Uterus (tissue), 2 donors: ENCODE measurements around the gene GYPB.
"Not testable (repeated sequence)": the region's sequence is repeated elsewhere in the genome, so short reads cannot be mapped to it uniquely, and the experiment has no call there.

Experiments used
- POLR2A ChIP-seq, 2 donors: fragments of 450-650 bp; IDR thresholded peaks; one replicate each; pipeline ENCODE4 v1.6.1; 2016; ENCODE audit warnings: antibody characterized with exemption in 2 of 2, mild to moderate bottlenecking in 1 of 2, moderate library complexity in 1 of 2
- TF ChIP-seq, protein P1 (sequence below), 4 experiments: fragments of 200-600 bp in 2 of 4; fragments of 450-650 bp in 2 of 4; sonication (generic) in 2 of 4; IDR thresholded peaks; one replicate each; pipeline ENCODE4 v1.5.1; 2016 to 2019; ENCODE audit warnings: antibody characterized with exemption in 4 of 4, mild to moderate bottlenecking in 2 of 4, moderate library complexity in 1 of 4

DNA sequence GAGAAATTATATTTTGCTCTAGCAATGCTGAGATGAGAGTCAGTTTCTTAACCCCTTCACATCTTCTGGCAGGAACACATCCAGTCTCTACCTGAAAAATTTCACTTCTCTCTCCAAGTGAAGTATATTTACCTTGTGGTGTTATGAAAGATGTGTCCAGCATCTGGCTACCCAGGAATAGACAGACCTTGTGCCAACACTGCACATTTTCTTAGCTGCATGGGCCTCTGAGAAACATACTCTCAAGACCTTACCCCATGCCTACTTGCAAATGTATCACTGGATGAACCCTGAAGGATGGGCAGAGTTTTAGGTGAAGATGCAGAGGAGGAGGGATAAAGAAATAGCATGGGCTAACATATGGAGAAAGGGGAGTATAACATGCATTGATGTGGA lies 13.6 kb downstream of the GYPB start:
- TF ChIP-seq POLR2A (IDR thresholded peaks at IDR 0.05) = not testable (repeated sequence)
- TF ChIP-seq, protein P1, sequence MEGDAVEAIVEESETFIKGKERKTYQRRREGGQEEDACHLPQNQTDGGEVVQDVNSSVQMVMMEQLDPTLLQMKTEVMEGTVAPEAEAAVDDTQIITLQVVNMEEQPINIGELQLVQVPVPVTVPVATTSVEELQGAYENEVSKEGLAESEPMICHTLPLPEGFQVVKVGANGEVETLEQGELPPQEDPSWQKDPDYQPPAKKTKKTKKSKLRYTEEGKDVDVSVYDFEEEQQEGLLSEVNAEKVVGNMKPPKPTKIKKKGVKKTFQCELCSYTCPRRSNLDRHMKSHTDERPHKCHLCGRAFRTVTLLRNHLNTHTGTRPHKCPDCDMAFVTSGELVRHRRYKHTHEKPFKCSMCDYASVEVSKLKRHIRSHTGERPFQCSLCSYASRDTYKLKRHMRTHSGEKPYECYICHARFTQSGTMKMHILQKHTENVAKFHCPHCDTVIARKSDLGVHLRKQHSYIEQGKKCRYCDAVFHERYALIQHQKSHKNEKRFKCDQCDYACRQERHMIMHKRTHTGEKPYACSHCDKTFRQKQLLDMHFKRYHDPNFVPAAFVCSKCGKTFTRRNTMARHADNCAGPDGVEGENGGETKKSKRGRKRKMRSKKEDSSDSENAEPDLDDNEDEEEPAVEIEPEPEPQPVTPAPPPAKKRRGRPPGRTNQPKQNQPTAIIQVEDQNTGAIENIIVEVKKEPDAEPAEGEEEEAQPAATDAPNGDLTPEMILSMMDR (IDR thresholded peaks at IDR 0.05) = not testable (repeated sequence)
